Endodermal cell (in vitro differentiated cells): ENCODE results near the gene CYP27B1. TPM values are rescaled to one million over a fixed set of nuclear protein-coding genes. Genes with fewer than 3 reads are reported as not detected.

ENCODE experiments used
- DNase-seq: peaks from one replicate; pipeline ENCODE4 v3.0.0-alpha.2; 2017
- H3K27ac ChIP-seq: 2 replicates; pipeline ENCODE4 v1.5.1; 2013; ENCODE audit warnings: mild to moderate bottlenecking, low read depth, low read length, moderate library complexity
- H3K27me3 ChIP-seq: 2 replicates; pipeline ENCODE4 v1.6.1; 2013; ENCODE audit warnings: mild to moderate bottlenecking, low read length, moderate library complexity; ENCODE audit not compliant: insufficient read depth, control insufficient read depth, poor library complexity, severe bottlenecking
- H3K36me3 ChIP-seq: 2 replicates; pipeline ENCODE4 v1.7.0; 2013; ENCODE audit warnings: mild to moderate bottlenecking, low read length, moderate library complexity; ENCODE audit not compliant: control insufficient read depth, insufficient read depth
- H3K4me1 ChIP-seq: one replicate; pipeline ENCODE4 v1.7.0; 2013; ENCODE audit warnings: low read length; ENCODE audit not compliant: control insufficient read depth, insufficient read depth
- H3K4me3 ChIP-seq: 2 replicates; pipeline ENCODE4 v1.5.1; 2013; ENCODE audit warnings: mild to moderate bottlenecking, low read length, moderate library complexity
- H3K9ac ChIP-seq: 2 replicates; pipeline ENCODE4 v1.6.1; 2013; ENCODE audit warnings: mild to moderate bottlenecking, low read length, moderate library complexity; ENCODE audit not compliant: poor library complexity, severe bottlenecking; ENCODE audit errors: extremely low read depth
- H3K9me3 ChIP-seq: 2 replicates; pipeline ENCODE4 v1.6.1; 2013; ENCODE audit warnings: mild to moderate bottlenecking, low read length, moderate library complexity; ENCODE audit not compliant: control insufficient read depth
- H3K27ac Mint-ChIP-seq: 2 replicates; pipeline ENCODE4 v1.8.0; 2020; ENCODE audit warnings: mixed read lengths
- H3K27me3 Mint-ChIP-seq: 2 replicates; pipeline ENCODE4 v1.8.0; 2021; ENCODE audit warnings: mild to moderate bottlenecking, mixed read lengths; ENCODE audit not compliant: insufficient read depth
- H3K36me3 Mint-ChIP-seq: 2 replicates; pipeline ENCODE4 v1.8.0; 2020; ENCODE audit warnings: low read depth, mixed read lengths
- H3K4me1 Mint-ChIP-seq: 2 replicates; pipeline ENCODE4 v1.8.0; 2020; ENCODE audit warnings: mixed read lengths
- H3K4me3 Mint-ChIP-seq: 2 replicates; pipeline ENCODE4 v1.8.0; 2020; ENCODE audit warnings: mild to moderate bottlenecking, moderate library complexity, mixed read lengths
- H3K9me3 Mint-ChIP-seq: 2 replicates; pipeline ENCODE4 v1.8.0; 2020; ENCODE audit warnings: mild to moderate bottlenecking, mixed read lengths
- WGBS, 2 experiments: methylation state at CpG; one replicate each; pipeline versions ENCODE4 v1.1.5 to v1.1.7; 2013; ENCODE audit warnings: missing lambda C conversion rate in 2 of 2, mixed read lengths in 1 of 2; ENCODE audit not compliant: insufficient coverage in 1 of 2, insufficient read length in 1 of 2; 5-methylcytosine and 5-hydroxymethylcytosine counted together
- total RNA-seq, 2 donors: library from RNA; stranded (reverse); fragmentation: NEBNext Ultra II Directional in 1 of 2; extraction: Animal tissue kit (Norgen Biotek cat#: 25700) in 1 of 2; gene quantifications; 2 replicates in 1 of 2; 3 replicates in 1 of 2; pipeline ENCODE4 v1.2.1, GENCODE V29; 2021
- TF ChIP-seq, protein P1 (sequence below): fragments of 200-600 bp; sonication (generic); conservative IDR thresholded peaks from 2 replicates; pipeline ENCODE4 v1.5.0; 2021; ENCODE audit warnings: antibody characterized with exemption, mild to moderate bottlenecking

The CYP27B1 gene
- total RNA-seq, 2 donors from 2014 or later = 2.4 to 3.1 TPM

DNA sequence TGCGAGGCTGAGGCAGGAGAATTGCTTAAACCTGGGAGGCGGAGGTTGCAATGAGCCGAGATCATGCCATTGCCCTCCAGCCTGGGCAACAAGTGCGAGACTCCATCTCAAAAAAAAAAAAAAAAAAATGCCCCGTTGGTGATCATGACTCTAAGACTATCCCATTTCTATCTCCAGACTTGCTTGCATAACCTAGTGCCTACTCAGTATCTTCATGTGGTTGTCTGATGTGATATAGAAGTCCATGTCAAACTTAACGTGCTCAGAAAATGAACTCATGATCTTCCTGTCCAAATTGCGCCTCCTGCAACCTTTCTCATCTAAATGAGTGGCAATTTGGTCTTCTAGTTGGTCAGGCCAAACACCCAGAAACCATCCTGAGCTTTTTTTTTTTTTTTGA lies 11.0 kb upstream of the CYP27B1 start:
- no peak for DNase-seq
- H3K27me3 ChIP-seq = no peaks in the 10 kb centered on the region
- no peak overlapping the region for H3K27ac Mint-ChIP-seq

DNA sequence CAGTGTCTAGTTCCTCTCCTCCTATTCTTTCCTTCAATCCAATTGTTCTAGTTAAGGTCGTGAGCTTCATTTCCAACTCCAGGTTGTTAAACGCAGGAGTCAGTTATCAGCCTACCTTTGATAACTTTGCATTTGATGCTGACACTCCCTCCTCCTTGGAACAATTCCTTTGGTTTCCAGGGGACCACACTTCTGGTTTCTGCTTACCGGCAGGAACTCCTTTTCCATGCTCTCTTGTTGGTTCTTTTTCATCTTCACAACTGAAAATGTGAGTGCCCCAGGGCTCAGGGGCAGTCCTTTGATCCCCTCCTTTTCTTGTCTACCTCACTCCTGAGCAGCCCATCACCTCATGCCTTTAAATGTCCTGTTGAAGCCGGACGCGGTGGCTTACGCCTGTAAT lies 10.5 kb upstream of the CYP27B1 start:
- Histone ChIP-seq H3K27ac (no peak overlapping the region), H3K9me3 (no peaks in the 10 kb centered on the region), H3K27me3 (no peaks in the 10 kb centered on the region), H3K4me3 (no peak overlapping the region), H3K36me3 (no peaks in the 10 kb centered on the region), H3K9ac (no peak overlapping the region), H3K4me1 (no peaks in the 10 kb centered on the region)
- DNase-seq = no peak
- 91 to 94% methylated on average over 6 to 7 of the region's 7 CpGs for WGBS, 2 experiments
- TF ChIP-seq, protein P1, sequence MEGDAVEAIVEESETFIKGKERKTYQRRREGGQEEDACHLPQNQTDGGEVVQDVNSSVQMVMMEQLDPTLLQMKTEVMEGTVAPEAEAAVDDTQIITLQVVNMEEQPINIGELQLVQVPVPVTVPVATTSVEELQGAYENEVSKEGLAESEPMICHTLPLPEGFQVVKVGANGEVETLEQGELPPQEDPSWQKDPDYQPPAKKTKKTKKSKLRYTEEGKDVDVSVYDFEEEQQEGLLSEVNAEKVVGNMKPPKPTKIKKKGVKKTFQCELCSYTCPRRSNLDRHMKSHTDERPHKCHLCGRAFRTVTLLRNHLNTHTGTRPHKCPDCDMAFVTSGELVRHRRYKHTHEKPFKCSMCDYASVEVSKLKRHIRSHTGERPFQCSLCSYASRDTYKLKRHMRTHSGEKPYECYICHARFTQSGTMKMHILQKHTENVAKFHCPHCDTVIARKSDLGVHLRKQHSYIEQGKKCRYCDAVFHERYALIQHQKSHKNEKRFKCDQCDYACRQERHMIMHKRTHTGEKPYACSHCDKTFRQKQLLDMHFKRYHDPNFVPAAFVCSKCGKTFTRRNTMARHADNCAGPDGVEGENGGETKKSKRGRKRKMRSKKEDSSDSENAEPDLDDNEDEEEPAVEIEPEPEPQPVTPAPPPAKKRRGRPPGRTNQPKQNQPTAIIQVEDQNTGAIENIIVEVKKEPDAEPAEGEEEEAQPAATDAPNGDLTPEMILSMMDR = no peak
- H3K36me3 Mint-ChIP-seq = peaks cover 3% of the 10 kb centered on the region
- peaks cover 2% of the 10 kb centered on the region for H3K4me1 Mint-ChIP-seq
- no peaks in the 10 kb centered on the region for H3K9me3 Mint-ChIP-seq
- no peak overlapping the region for H3K4me3 Mint-ChIP-seq
- no peak overlapping the region for H3K27ac Mint-ChIP-seq
- no peaks in the 10 kb centered on the region for H3K27me3 Mint-ChIP-seq

More for the DNA sequence above, 11.0 kb upstream of the CYP27B1 start:
- Histone ChIP-seq H3K9ac (no peak overlapping the region), H3K9me3 (no peaks in the 10 kb centered on the region), H3K27ac (no peak overlapping the region), H3K4me1 (no peaks in the 10 kb centered on the region), H3K4me3 (no peak overlapping the region), H3K36me3 (no peaks in the 10 kb centered on the region)
- peaks cover under 1% of the 10 kb centered on the region for H3K4me1 Mint-ChIP-seq
- no peaks in the 10 kb centered on the region for H3K9me3 Mint-ChIP-seq
- H3K4me3 Mint-ChIP-seq = no peak overlapping the region
- 95 to 100% methylated on average over 3 to 6 of the region's 7 CpGs for WGBS, 2 experiments
- peaks cover 3% of the 10 kb centered on the region for H3K36me3 Mint-ChIP-seq
- TF ChIP-seq, protein P1 = no peak
- H3K27me3 Mint-ChIP-seq = no peaks in the 10 kb centered on the region

GRCh38 chr12:57776247-57776587 lies 9.3 kb upstream of the CYP27B1 start:
- H3K27ac ChIP-seq = no peak overlapping the region
- H3K9me3 ChIP-seq = no peaks in the 10 kb centered on the region
- H3K4me1 ChIP-seq = no peaks in the 10 kb centered on the region
- H3K9ac ChIP-seq = no peak overlapping the region
- Mint-ChIP-seq H3K9me3 (no peaks in the 10 kb centered on the region), H3K4me3 (no peak overlapping the region), H3K4me1 (peaks cover 6% of the 10 kb centered on the region), H3K27ac (no peak overlapping the region), H3K36me3 (peaks cover 3% of the 10 kb centered on the region), H3K27me3 (no peaks in the 10 kb centered on the region)
- H3K36me3 ChIP-seq = no peaks in the 10 kb centered on the region
- TF ChIP-seq, protein P1 = no peak
- 75 to 78% methylated on average over 2 of the region's 2 CpGs for WGBS, 2 experiments
- no peak for DNase-seq
- H3K4me3 ChIP-seq = no peak overlapping the region
- no peaks in the 10 kb centered on the region for H3K27me3 ChIP-seq
